PC-3 (cell line): ENCODE results near the gene NTN3. TPM values are rescaled to one million over a fixed set of nuclear protein-coding genes. Genes with fewer than 3 reads are reported as not detected.

Source experiments
- ATAC-seq: fragments of 200-7000 bp; cut with Tn5 transposase; 2 replicates; pipeline ENCODE4 v1.9.1; 2020; ENCODE audit warnings: mild to moderate bottlenecking, moderate library complexity
- BruUV-seq: library from RNA; stranded (reverse); fragments of 400-500 nt; replicated peaks from 2 replicates; lab custom pipeline; 2021; lab: Mats Ljungman, UMichigan
- CTCF ChIA-PET: fragments of 300-600 bp; sonication (Branson Sonifier 250); formaldehyde crosslinking; loops from one replicate; lab custom pipeline; 2022; ENCODE audit warnings: antibody characterized with exemption; lab: Charles Lee
- POLR2A ChIA-PET: fragments of 300-600 bp; sonication (Branson Sonifier 250); formaldehyde crosslinking; loops from one replicate; lab custom pipeline; 2022; ENCODE audit warnings: antibody characterized with exemption; ENCODE audit not compliant: unreplicated experiment; lab: Charles Lee
- DNase-seq: peaks from one replicate; pipeline ENCODE4 v3.0.0-alpha.2; 2015
- H2AFZ ChIP-seq: fragments of 300-600 bp; sonication (generic); 2 replicates; pipeline ENCODE4 v1.6.0; 2016; ENCODE audit warnings: antibody characterized with exemption, low read length
- H3F3A ChIP-seq: fragments of 300-600 bp; sonication (generic); one replicate; pipeline ENCODE4 v1.6.0; 2017; ENCODE audit warnings: antibody characterized with exemption, low read length, control low read depth, mild to moderate bottlenecking; ENCODE audit not compliant: unreplicated experiment
- H3K27ac ChIP-seq: fragments of 300-600 bp; sonication (generic); 2 replicates; pipeline ENCODE4 v1.5.1; 2016; ENCODE audit warnings: mild to moderate bottlenecking, low read length
- H3K27me3 ChIP-seq: fragments of 300-600 bp; sonication (generic); 2 replicates; pipeline ENCODE4 v1.6.1; 2016; ENCODE audit warnings: low read length, mixed read lengths
- H3K36me3 ChIP-seq: fragments of 300-600 bp; sonication (generic); 2 replicates; pipeline ENCODE4 v1.6.1; 2016; ENCODE audit warnings: low read depth, mixed run types, low read length, mixed read lengths
- H3K4me1 ChIP-seq: fragments of 300-600 bp; sonication (generic); 2 replicates; pipeline ENCODE4 v1.5.1; 2016; ENCODE audit warnings: low read length; ENCODE audit not compliant: insufficient read depth
- H3K4me2 ChIP-seq: fragments of 300-600 bp; sonication (generic); 2 replicates; pipeline ENCODE4 v1.6.0; 2016; ENCODE audit warnings: low read length
- H3K4me3 ChIP-seq: fragments of 300-600 bp; sonication (generic); 2 replicates; pipeline ENCODE4 v1.5.1; 2016; ENCODE audit warnings: mild to moderate bottlenecking, low read length, mixed read lengths
- H3K79me2 ChIP-seq: fragments of 300-600 bp; sonication (generic); 2 replicates; pipeline ENCODE4 v1.6.1; 2017; ENCODE audit warnings: low read length, mixed read lengths
- H3K9ac ChIP-seq: fragments of 300-600 bp; sonication (generic); 2 replicates; pipeline ENCODE4 v1.6.0; 2016; ENCODE audit warnings: mild to moderate bottlenecking, low read length
- H3K9me2 ChIP-seq: fragments of 300-600 bp; sonication (generic); replicated peaks from 2 replicates; pipeline ENCODE4 v1.6.1; 2016; ENCODE audit warnings: mixed run types, low read length, mixed read lengths
- H3K9me3 ChIP-seq: fragments of 300-600 bp; sonication (generic); 2 replicates; pipeline ENCODE4 v1.6.1; 2016; ENCODE audit warnings: low read length, mixed read lengths
- H4K20me1 ChIP-seq: fragments of 300-600 bp; sonication (generic); 2 replicates; pipeline ENCODE4 v1.6.1; 2016; ENCODE audit warnings: low read length, mixed read lengths
- EZH2 ChIP-seq: fragments of 300-600 bp; sonication (generic); IDR thresholded peaks from one replicate; pipeline ENCODE4 v1.6.1; 2017; ENCODE audit warnings: antibody characterized with exemption, mild to moderate bottlenecking, low read length; ENCODE audit not compliant: unreplicated experiment
- EZH2phosphoT487 ChIP-seq: fragments of 300-600 bp; sonication (generic); IDR thresholded peaks from 2 replicates; pipeline ENCODE4 v1.6.1; 2018; ENCODE audit warnings: mild to moderate bottlenecking, antibody characterized with exemption, low read length, borderline replicate concordance
- intact Hi-C: fragments of 100-400 bp; cut with micrococcal nuclease; formaldehyde crosslinking; loops from 2 replicates; pipeline ENCODE4 v1.9.0; 2023
- total RNA-seq: library from RNA; depleted of rRNA; stranded (reverse); fragments of >200 nt; gene quantifications from 2 replicates; pipeline ENCODE4 v1.2.3, GENCODE V29; 2014
- TF ChIP-seq, protein P1 (sequence below): fragments of 300-600 bp; sonication (generic); conservative IDR thresholded peaks from 2 replicates; pipeline ENCODE4 v1.5.1; 2017; ENCODE audit warnings: antibody characterized with exemption, low read depth, mild to moderate bottlenecking, low read length

Gene NTN3
- total RNA-seq, 1 experiment from 2014 or later = not detected

DNA sequence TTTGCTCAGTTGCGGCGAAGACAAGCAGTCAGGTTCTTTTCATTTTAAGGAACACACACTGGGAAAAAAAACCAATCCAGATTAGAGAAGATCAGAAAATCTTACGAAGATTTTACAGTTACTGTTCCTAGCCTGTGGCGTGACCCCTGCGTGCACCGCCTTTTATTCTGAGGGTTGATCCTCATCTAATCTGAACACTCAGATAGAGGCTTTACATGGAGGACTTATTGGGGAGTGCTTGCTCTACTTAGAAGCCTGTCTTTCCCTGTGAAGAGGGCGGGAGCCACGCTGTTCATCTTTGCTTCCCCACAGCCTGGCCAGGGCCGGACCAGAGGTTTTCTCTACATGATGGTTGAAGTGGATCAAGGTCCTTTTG, 5.2 kb downstream of the NTN3 start:
- Histone ChIP-seq H3K9me2 (no peaks in the 10 kb centered on the region), H3K27me3 (no peaks in the 10 kb centered on the region), H3K9me3 (no peaks in the 10 kb centered on the region), H3K4me1 (no peaks in the 10 kb centered on the region; the same call in 1 of the 2 replicates), H2AFZ (no peak overlapping the region), H3K27ac (no peak overlapping the region), H3K36me3 (no peaks in the 10 kb centered on the region), H4K20me1 (no peaks in the 10 kb centered on the region), H3F3A (no peaks in the 10 kb centered on the region), H3K4me2 (peak overlapping the region; percentile 89), H3K79me2 (peaks cover 33% of the 10 kb centered on the region), H3K4me3 (peak overlapping the region; percentile 69), H3K9ac (no peak overlapping the region)
- ATAC-seq (no peak), DNase-seq (no peak)
- TF ChIP-seq EZH2phosphoT487 (no peak), EZH2 (no peak)
- TF ChIP-seq, protein P1, sequence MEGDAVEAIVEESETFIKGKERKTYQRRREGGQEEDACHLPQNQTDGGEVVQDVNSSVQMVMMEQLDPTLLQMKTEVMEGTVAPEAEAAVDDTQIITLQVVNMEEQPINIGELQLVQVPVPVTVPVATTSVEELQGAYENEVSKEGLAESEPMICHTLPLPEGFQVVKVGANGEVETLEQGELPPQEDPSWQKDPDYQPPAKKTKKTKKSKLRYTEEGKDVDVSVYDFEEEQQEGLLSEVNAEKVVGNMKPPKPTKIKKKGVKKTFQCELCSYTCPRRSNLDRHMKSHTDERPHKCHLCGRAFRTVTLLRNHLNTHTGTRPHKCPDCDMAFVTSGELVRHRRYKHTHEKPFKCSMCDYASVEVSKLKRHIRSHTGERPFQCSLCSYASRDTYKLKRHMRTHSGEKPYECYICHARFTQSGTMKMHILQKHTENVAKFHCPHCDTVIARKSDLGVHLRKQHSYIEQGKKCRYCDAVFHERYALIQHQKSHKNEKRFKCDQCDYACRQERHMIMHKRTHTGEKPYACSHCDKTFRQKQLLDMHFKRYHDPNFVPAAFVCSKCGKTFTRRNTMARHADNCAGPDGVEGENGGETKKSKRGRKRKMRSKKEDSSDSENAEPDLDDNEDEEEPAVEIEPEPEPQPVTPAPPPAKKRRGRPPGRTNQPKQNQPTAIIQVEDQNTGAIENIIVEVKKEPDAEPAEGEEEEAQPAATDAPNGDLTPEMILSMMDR = no peak
- BruUV-seq = no TSS peak
- ChIA-PET CTCF (no interaction called here), POLR2A (no interaction called here)
- intact Hi-C loops = no loop called here

DNA sequence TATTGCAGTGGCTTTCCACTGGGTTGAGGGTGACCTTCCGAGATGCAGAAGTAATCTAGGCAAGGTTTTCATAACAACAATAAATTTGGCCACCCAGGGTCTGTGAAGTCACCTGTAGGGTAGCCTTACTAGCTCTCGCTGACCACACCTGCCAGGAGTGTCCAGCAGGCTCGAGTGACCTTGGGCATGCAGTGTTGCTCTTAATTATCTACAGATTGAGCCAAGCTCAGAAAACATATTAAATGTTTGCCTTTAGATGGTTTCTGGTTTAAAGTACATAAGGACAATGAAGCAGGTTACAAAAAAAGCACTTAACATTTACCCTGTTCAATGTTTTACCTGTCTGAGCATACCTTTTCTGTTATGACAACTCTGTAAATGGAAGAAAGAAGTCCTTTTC, 5.6 kb downstream of the NTN3 start:
- DNase-seq (no peak), ATAC-seq (no peak)
- H3K27ac ChIP-seq = no peak overlapping the region
- H3K36me3 ChIP-seq = no peaks in the 10 kb centered on the region
- no peaks in the 10 kb centered on the region for H3K27me3 ChIP-seq
- no peak overlapping the region for H3K4me3 ChIP-seq
- H3K4me2 ChIP-seq = no peak overlapping the region
- H3K4me1 ChIP-seq = no peaks in the 10 kb centered on the region; the same call in 1 of the 2 replicates
- TF ChIP-seq, protein P1 = no peak
- TF ChIP-seq EZH2phosphoT487 (no peak), EZH2 (no peak)
- H4K20me1 ChIP-seq = no peaks in the 10 kb centered on the region
- no peaks in the 10 kb centered on the region for H3K9me2 ChIP-seq
- CTCF ChIA-PET = no interaction called here
- no peak overlapping the region for H2AFZ ChIP-seq
- intact Hi-C loops = no loop called here
- TSS peak; percentile 43 for BruUV-seq
- POLR2A ChIA-PET = no interaction called here
- no peaks in the 10 kb centered on the region for H3F3A ChIP-seq
- no peaks in the 10 kb centered on the region for H3K9me3 ChIP-seq
- peaks cover 33% of the 10 kb centered on the region for H3K79me2 ChIP-seq
- no peak overlapping the region for H3K9ac ChIP-seq

DNA sequence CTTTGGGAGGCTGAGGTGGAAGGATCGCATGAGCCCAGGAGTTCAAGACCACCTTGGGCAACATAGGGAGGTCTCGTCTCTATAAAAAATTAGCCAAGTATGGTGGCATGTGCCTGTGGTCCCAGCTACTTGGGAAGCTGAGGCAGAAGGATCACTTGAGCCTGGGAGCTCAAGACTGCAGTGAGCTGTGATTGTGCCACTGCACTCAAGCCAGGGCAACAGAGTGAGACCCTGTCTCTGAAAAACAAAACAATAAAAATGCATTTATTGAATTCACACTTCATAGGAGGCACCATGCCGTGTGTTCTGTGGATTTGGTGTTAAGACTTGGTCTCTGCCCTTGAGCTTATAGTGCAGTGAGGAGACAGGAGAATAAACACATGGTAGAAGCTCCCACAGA, 6.2 kb downstream of the NTN3 start:
- Histone ChIP-seq H3K4me3 (no peak overlapping the region), H2AFZ (no peak overlapping the region), H3K9me2 (no peaks in the 10 kb centered on the region), H3K9ac (no peak overlapping the region), H3K4me1 (no peaks in the 10 kb centered on the region; the same call in 1 of the 2 replicates), H3K36me3 (no peaks in the 10 kb centered on the region), H3K79me2 (peaks cover 33% of the 10 kb centered on the region), H4K20me1 (no peaks in the 10 kb centered on the region), H3K4me2 (no peak overlapping the region), H3K27ac (no peak overlapping the region), H3F3A (no peaks in the 10 kb centered on the region), H3K27me3 (no peaks in the 10 kb centered on the region), H3K9me3 (no peaks in the 10 kb centered on the region)
- intact Hi-C loops = no loop called here
- DNase-seq = no peak
- TF ChIP-seq, protein P1 = no peak
- TF ChIP-seq EZH2 (no peak), EZH2phosphoT487 (no peak)
- no TSS peak for BruUV-seq
- ChIA-PET CTCF (no interaction called here), POLR2A (no interaction called here)
- ATAC-seq = no peak
